Upper lobe of left lung (tissue), 6 donors: Measurements from ENCODE around the gene TPM1. TPM values are rescaled to one million over a fixed set of nuclear protein-coding genes. Genes with fewer than 3 reads are reported as not detected.

Experiments
- ATAC-seq, 2 donors: fragments of 200-7000 bp; cut with Tn5 transposase; one replicate each; pipeline ENCODE4 v1.9.1; 2022; ENCODE audit warnings: mild to moderate bottlenecking in 2 of 2, moderate library complexity in 2 of 2; ENCODE audit not compliant: low FRiP score in 2 of 2
- DNase-seq, 2 donors: peaks; one replicate each; pipeline ENCODE4 v3.0.0-alpha.2; 2019 to 2020
- H3K27ac ChIP-seq, 4 donors: fragments of 200-600 bp; sonication (generic); one replicate each; pipeline ENCODE4 v1.5.1; 2016 to 2019
- H3K27me3 ChIP-seq, 4 donors: fragments of 200-600 bp; sonication (generic); one replicate each; pipeline ENCODE4 v1.5.1; 2017 to 2019
- H3K36me3 ChIP-seq, 4 donors: fragments of 200-600 bp; sonication (generic); one replicate each; pipeline ENCODE4 v1.5.1; 2016 to 2019
- H3K4me1 ChIP-seq, 4 donors: fragments of 200-600 bp; sonication (generic); one replicate each; pipeline ENCODE4 v1.5.1; 2018 to 2019
- H3K4me3 ChIP-seq, 4 donors: fragments of 200-600 bp; sonication (generic); one replicate each; pipeline ENCODE4 v1.5.1; 2017 to 2019; ENCODE audit warnings: mild to moderate bottlenecking in 2 of 4, moderate library complexity in 1 of 4
- H3K9me3 ChIP-seq, 4 donors: fragments of 200-600 bp; sonication (generic); one replicate each; pipeline ENCODE4 v1.5.1; 2018 to 2019
- EP300 ChIP-seq, 4 donors: sonication (generic); formaldehyde crosslinking; IDR thresholded peaks; one replicate each; pipeline ENCODE4 v1.5.1; 2017; ENCODE audit warnings: antibody characterized with exemption in 4 of 4, control low read depth in 2 of 4
- POLR2A ChIP-seq, 4 donors: fragments of 450-650 bp; IDR thresholded peaks; one replicate each; pipeline ENCODE4 v1.5.1; 2016 to 2017; ENCODE audit warnings: antibody characterized with exemption in 4 of 4, mild to moderate bottlenecking in 2 of 4
- POLR2AphosphoS5 ChIP-seq, 2 donors: sonication (generic); formaldehyde crosslinking; IDR thresholded peaks; one replicate each; pipeline ENCODE4 v1.5.1; 2017; ENCODE audit warnings: antibody characterized with exemption in 2 of 2
- WGBS, 2 donors: methylation state at CpG; one replicate each; pipeline ENCODE4 v1.1.5; 2017 to 2018; 5-methylcytosine and 5-hydroxymethylcytosine counted together
- total RNA-seq, 6 donors: library from RNA; depleted of rRNA in 4 of 6; stranded (reverse); fragments of >200 nt in 4 of 6; gene quantifications; one replicate each; pipeline versions ENCODE4 v1.1.0 to v1.2.1, GENCODE V29; 2016 to 2021
- TF ChIP-seq, protein P1 (sequence below), 6 experiments: fragments of 450-650 bp in 4 of 6; fragments of 200-600 bp in 2 of 6; sonication (generic) in 2 of 6; IDR thresholded peaks; one replicate each; pipeline ENCODE4 v1.5.1; 2016 to 2019; ENCODE audit warnings: antibody characterized with exemption in 6 of 6
- donor health status: DM: no; HTN: no; CAD: no; lungs with moderate emphysema.
- donor health status: DM: no; HTN: yes; CAD: no; lungs with severe emphysema.

The TPM1 gene
- total RNA-seq, 6 donors from 2014 or later = 144 to 343 (median 254) TPM

- no peaks in the 10 kb centered on the region for H3K9me3 ChIP-seq
- TF ChIP-seq EP300 (IDR thresholded peaks at IDR 0.05) = no peak
- TF ChIP-seq, protein P1, sequence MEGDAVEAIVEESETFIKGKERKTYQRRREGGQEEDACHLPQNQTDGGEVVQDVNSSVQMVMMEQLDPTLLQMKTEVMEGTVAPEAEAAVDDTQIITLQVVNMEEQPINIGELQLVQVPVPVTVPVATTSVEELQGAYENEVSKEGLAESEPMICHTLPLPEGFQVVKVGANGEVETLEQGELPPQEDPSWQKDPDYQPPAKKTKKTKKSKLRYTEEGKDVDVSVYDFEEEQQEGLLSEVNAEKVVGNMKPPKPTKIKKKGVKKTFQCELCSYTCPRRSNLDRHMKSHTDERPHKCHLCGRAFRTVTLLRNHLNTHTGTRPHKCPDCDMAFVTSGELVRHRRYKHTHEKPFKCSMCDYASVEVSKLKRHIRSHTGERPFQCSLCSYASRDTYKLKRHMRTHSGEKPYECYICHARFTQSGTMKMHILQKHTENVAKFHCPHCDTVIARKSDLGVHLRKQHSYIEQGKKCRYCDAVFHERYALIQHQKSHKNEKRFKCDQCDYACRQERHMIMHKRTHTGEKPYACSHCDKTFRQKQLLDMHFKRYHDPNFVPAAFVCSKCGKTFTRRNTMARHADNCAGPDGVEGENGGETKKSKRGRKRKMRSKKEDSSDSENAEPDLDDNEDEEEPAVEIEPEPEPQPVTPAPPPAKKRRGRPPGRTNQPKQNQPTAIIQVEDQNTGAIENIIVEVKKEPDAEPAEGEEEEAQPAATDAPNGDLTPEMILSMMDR (IDR thresholded peaks at IDR 0.05) = no peak
- no peak for TF ChIP-seq POLR2AphosphoS5 (IDR thresholded peaks at IDR 0.05)
- no peak for TF ChIP-seq POLR2A (IDR thresholded peaks at IDR 0.05)
- H3K4me1 ChIP-seq = no peaks in the 10 kb centered on the region
- WGBS, 2 donors = 64 to 70% methylated on average over 3 of the region's 3 CpGs
- DNase-seq (no peak), ATAC-seq (no peak)
- H3K27me3 ChIP-seq = no peaks in the 10 kb centered on the region
- H3K4me3 ChIP-seq = no peak overlapping the region
- peak overlapping the region in 1 of 4 donors; percentile 13 for H3K27ac ChIP-seq
- H3K36me3 ChIP-seq = no peaks in the 10 kb centered on the region
Observed at GRCh38 chr15:63023351-63023945, 19.1 kb upstream of the TPM1 start.

DNA sequence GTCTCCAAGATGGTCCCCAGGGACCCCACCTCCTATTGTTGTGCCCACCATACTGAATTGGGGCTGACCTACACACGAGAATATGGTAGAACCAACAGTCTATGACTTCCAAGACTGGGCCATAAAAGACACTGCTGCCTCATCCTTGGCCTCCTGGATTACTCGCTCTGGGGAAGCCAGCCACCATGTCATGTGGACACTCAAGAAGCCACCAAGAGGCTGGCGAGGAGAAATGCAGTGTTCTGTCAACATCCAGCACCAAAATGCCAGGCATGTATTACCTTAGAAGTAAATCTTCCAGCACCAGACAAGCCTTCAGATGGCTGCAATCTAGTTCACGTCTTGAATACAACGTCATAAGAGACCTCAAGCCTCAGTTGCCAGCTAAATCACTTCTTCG is 17.1 kb upstream of the TPM1 start:
- no peak for DNase-seq
- Histone ChIP-seq H3K27ac (no peak overlapping the region), H3K27me3 (no peaks in the 10 kb centered on the region), H3K4me1 (no peaks in the 10 kb centered on the region), H3K36me3 (no peaks in the 10 kb centered on the region), H3K9me3 (no peaks in the 10 kb centered on the region), H3K4me3 (no peak overlapping the region)
- TF ChIP-seq POLR2AphosphoS5 (IDR thresholded peaks at IDR 0.05) (no peak), POLR2A (IDR thresholded peaks at IDR 0.05) (no peak), EP300 (IDR thresholded peaks at IDR 0.05) (no peak)
- TF ChIP-seq, protein P1 (IDR thresholded peaks at IDR 0.05) = no peak
- ATAC-seq = no peak
- 86% methylated on average over 6 of the region's 6 CpGs for WGBS, 2 donors

DNA sequence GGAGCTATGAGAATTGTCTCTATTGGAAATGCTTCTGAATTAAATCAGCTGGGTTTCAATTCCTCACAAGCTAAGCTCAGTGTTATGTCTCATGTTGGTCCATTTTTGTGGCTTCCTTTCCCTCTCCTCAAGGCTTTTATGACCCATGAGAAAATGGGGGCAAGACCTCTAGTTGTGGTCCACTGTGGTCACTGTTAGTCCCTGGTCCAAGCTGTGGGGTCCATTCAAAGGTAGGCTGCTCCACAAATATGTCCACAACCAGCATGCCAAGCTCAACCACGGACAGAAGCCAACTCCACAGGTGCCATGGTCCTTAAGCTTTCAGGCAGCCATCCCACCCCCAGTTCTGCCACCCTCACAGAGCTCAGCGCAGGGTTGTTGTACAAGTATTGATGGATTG is 14.9 kb upstream of the TPM1 start:
- H3K4me1 ChIP-seq = no peaks in the 10 kb centered on the region
- H3K4me3 ChIP-seq = no peak overlapping the region
- no peak overlapping the region for H3K27ac ChIP-seq
- 92% methylated on average over 2 of the region's 2 CpGs for WGBS, 2 donors
- H3K27me3 ChIP-seq = no peaks in the 10 kb centered on the region
- no peak for TF ChIP-seq EP300 (IDR thresholded peaks at IDR 0.05)
- no peak for TF ChIP-seq POLR2AphosphoS5 (IDR thresholded peaks at IDR 0.05)
- TF ChIP-seq, protein P1 (IDR thresholded peaks at IDR 0.05) = no peak
- TF ChIP-seq POLR2A (IDR thresholded peaks at IDR 0.05) = no peak
- ATAC-seq (no peak), DNase-seq (no peak)
- H3K36me3 ChIP-seq = no peaks in the 10 kb centered on the region
- H3K9me3 ChIP-seq = no peaks in the 10 kb centered on the region

DNA sequence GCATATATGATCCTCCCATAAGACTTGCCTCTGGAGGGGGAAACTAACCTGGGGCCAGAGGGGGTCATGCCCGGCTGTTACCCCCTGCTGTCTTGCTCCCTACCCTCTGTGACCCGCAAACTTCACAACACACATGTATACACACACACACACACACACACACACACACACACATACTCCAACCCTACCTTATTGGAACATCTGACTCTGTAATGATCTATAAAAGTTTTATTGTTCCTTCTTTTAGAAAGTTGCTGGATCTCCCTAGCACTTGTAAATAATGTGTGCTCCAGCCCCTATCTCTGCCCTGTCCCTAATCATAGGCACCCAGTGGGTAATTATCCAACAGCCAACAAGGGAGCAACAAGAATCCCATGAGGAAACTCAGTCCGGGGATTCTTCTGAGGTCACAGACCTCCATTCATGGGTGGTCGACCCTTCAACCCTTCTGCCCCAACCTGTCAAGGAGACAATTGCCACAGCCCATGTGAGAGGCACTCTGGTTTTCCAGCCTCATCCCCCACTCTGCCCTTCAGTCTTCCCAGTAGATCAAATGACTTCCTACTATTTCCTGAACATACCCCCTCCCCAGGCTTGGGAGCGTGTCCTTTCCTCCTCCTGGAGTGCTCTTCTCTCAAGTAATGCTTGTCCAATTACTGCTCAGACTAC is 14.0 kb upstream of the TPM1 start:
- ATAC-seq = no peak
- no peak for DNase-seq
- TF ChIP-seq EP300 (IDR thresholded peaks at IDR 0.05) (no peak), POLR2AphosphoS5 (IDR thresholded peaks at IDR 0.05) (no peak), POLR2A (IDR thresholded peaks at IDR 0.05) (no peak)
- TF ChIP-seq, protein P1 (IDR thresholded peaks at IDR 0.05) = no peak
- 69 to 73% methylated on average over 5 of the region's 5 CpGs for WGBS, 2 donors
- Histone ChIP-seq H3K4me1 (no peaks in the 10 kb centered on the region), H3K36me3 (no peaks in the 10 kb centered on the region), H3K27me3 (no peaks in the 10 kb centered on the region), H3K4me3 (no peak overlapping the region), H3K9me3 (no peaks in the 10 kb centered on the region), H3K27ac (no peak overlapping the region)

DNA sequence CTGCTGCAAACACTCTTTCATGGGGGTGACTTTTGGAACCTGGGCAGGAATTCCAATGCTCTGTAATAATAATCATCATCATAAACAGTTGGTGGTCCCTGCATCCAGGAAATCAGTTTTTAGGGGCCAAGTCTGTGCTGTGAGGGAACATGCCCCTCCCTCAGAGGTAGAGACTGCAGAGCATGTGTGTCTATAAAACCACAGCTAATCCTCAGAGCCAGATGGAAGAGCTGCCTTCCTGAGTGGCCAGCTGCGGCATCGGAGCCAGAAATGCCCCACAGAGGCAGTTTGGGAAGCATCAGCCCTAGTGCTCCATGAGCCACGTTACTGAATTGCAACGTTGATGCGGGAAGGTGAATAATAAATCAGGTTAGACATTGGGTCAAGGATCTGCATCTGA is 12.9 kb upstream of the TPM1 start:
- ATAC-seq (peak in 1 of 2 donors; percentile 23), DNase-seq (no peak)
- Histone ChIP-seq H3K36me3 (no peaks in the 10 kb centered on the region), H3K27me3 (no peaks in the 10 kb centered on the region), H3K9me3 (no peaks in the 10 kb centered on the region), H3K4me1 (no peaks in the 10 kb centered on the region), H3K4me3 (no peak overlapping the region), H3K27ac (no peak overlapping the region)
- WGBS, 2 donors = 58 to 59% methylated on average over 5 of the region's 5 CpGs
- TF ChIP-seq EP300 (IDR thresholded peaks at IDR 0.05) = no peak
- no peak for TF ChIP-seq POLR2AphosphoS5 (IDR thresholded peaks at IDR 0.05)
- TF ChIP-seq, protein P1 (IDR thresholded peaks at IDR 0.05) = no peak
- TF ChIP-seq POLR2A (IDR thresholded peaks at IDR 0.05) = no peak
